SK-N-SH treated with all-trans-retinoic acid at 6 μM for 48 hours (cell line): ENCODE data around the gene PHLDB1.
"Not testable (repeated sequence)": the region's sequence is repeated elsewhere in the genome, so short reads cannot be mapped to it uniquely, and the experiment has no call there.

Experiments
- ESRRG ChIP-seq: fragments of 250-450 bp; sonication (Bioruptor Pico); IDR thresholded peaks from 2 replicates; pipeline ENCODE4 v1.6.1; 2021; ENCODE audit warnings: mild to moderate bottlenecking
- TOX ChIP-seq: fragments of 250-450 bp; sonication (Bioruptor Pico); IDR thresholded peaks from 2 replicates; pipeline ENCODE4 v1.8.0; 2021; ENCODE audit warnings: mild to moderate bottlenecking, moderate library complexity, borderline replicate concordance
- ZNF8 ChIP-seq: fragments of 450-650 bp; formaldehyde crosslinking; IDR thresholded peaks from 2 replicates; pipeline ENCODE4 v1.5.0; 2020; ENCODE audit warnings: mild to moderate bottlenecking, moderate library complexity

DNA sequence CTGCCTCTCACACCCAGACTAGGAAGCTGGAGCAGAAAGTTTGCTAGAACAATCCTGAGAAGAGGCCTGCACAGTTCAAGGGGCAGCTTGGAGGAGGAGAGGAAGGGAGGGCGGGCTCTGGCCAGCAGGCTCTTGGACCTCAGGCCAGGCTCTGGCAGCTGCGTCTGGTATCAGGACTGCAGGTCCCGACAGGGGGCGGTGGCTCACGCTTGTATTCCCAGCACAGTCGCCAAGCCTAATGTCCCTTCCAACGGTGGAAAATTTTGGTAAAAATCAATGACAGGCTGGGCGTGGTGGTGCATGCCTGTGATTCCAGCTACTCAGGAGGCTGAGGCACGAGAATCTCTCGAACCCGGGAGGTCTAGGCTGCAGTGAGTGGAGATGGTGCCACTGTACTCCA is 71.5 kb downstream of the PHLDB1 start:
- not testable (repeated sequence) for TF ChIP-seq ESRRG, ZNF8, TOX (CRISPR knock-in tag)
